GM12878 (cell line): ENCODE results near the gene FAM13C. TPM values are rescaled to one million over a fixed set of nuclear protein-coding genes. Genes with fewer than 3 reads are reported as not detected.

Experiments used
- ATAC-seq: fragments of 200-7000 bp; cut with Tn5 transposase; 3 replicates; pipeline ENCODE4 v1.9.1; 2020; ENCODE audit warnings: mild to moderate bottlenecking, moderate library complexity
- BruUV-seq: library from RNA; stranded (reverse); fragments of 400-500 nt; replicated peaks from 2 replicates; lab custom pipeline; 2021; lab: Mats Ljungman, UMichigan
- CTCF ChIA-PET: fragments of 300-600 bp; sonication (Branson Sonifier 250); formaldehyde crosslinking; extraction: SDS; loops from one replicate; lab custom pipeline; 2021; ENCODE audit warnings: inconsistent platforms; lab: Yijun Ruan, JAX
- POLR2A ChIA-PET: fragments of 350-600 bp; formaldehyde crosslinking; extraction: SDS; loops from one replicate; lab custom pipeline; 2021; ENCODE audit warnings: inconsistent platforms; lab: Charles Lee
- RAD21 ChIA-PET: fragments of 300-600 bp; sonication (Branson Sonifier 250); formaldehyde crosslinking; loops from one replicate; lab custom pipeline; 2023; ENCODE audit warnings: antibody characterized with exemption; ENCODE audit not compliant: unreplicated experiment; lab: Charles Lee
- SMC1A ChIA-PET: fragments of 300-600 bp; sonication (Branson Sonifier 250); formaldehyde crosslinking; loops from one replicate; lab custom pipeline; 2023; ENCODE audit not compliant: unreplicated experiment, uncharacterized antibody; lab: Charles Lee
- DNase-seq: peaks from one replicate; pipeline ENCODE4 v3.0.0-alpha.2; 2011; ENCODE audit warnings: low read depth, low spot score
- FAIRE-seq: peaks from 3 replicates; lab custom pipeline; 2011; peaks lifted over from hg19 to GRCh38; lab: Jason Lieb, UNC
- H2AFZ ChIP-seq: 2 replicates; pipeline ENCODE4 v1.6.0; 2011; ENCODE audit warnings: low read depth, low read length, control low read depth; ENCODE audit not compliant: control insufficient read depth
- H3K27ac ChIP-seq: 2 replicates; pipeline ENCODE4 v1.5.1; 2011; ENCODE audit warnings: control low read depth; ENCODE audit not compliant: control insufficient read depth, insufficient read depth
- H3K27me3 ChIP-seq, 2 experiments: replicated peaks in 1 of 2; 2 replicates each; pipeline versions ENCODE4 v1.6.0 to v1.6.1; 2011; ENCODE audit warnings: low read length in 1 of 2; ENCODE audit not compliant: control insufficient read depth in 2 of 2, insufficient read depth in 2 of 2
- H3K36me3 ChIP-seq, 2 experiments: 2 replicates each; pipeline ENCODE4 v1.5.1; 2011; ENCODE audit warnings: low read length in 1 of 2; ENCODE audit not compliant: control insufficient read depth in 2 of 2, insufficient read depth in 2 of 2
- H3K4me1 ChIP-seq: 2 replicates; pipeline ENCODE4 v1.6.1; 2011; ENCODE audit warnings: mild to moderate bottlenecking, low read length, moderate library complexity, mixed read lengths; ENCODE audit not compliant: control insufficient read depth, insufficient read depth
- H3K4me2 ChIP-seq: 2 replicates; pipeline ENCODE4 v1.6.0; 2011; ENCODE audit warnings: control low read depth; ENCODE audit not compliant: control insufficient read depth, insufficient read depth
- H3K4me3 ChIP-seq: fragments of 200-600 bp; sonication (generic); 2 replicates; pipeline ENCODE4 v1.5.1; 2016
- H3K79me2 ChIP-seq: 2 replicates; pipeline ENCODE4 v1.6.0; 2011; ENCODE audit warnings: low read length; ENCODE audit not compliant: control insufficient read depth, insufficient read depth
- H3K9ac ChIP-seq: 2 replicates; pipeline ENCODE4 v1.8.0; 2011; ENCODE audit warnings: low read length, control low read depth, mixed read lengths; ENCODE audit not compliant: control insufficient read depth, insufficient read depth
- H3K9me3 ChIP-seq: replicated peaks from 3 replicates; pipeline ENCODE4 v1.5.1; 2011; ENCODE audit warnings: mild to moderate bottlenecking, low read length; ENCODE audit not compliant: control insufficient read depth, insufficient read depth
- H4K20me1 ChIP-seq: 2 replicates; pipeline ENCODE4 v1.6.0; 2011; ENCODE audit not compliant: control insufficient read depth, insufficient read depth
- FOXM1 ChIP-seq: IDR thresholded peaks from 2 replicates; pipeline ENCODE4 v1.6.1; 2012; ENCODE audit warnings: low read depth, mild to moderate bottlenecking, inconsistent platforms, low read length, moderate library complexity
- HDAC6 ChIP-seq: fragments of 200-600 bp; sonication (generic); IDR thresholded peaks from one replicate; pipeline ENCODE4 v1.8.0; 2017; ENCODE audit warnings: antibody characterized with exemption; ENCODE audit not compliant: unreplicated experiment
- IKZF2 ChIP-seq, 2 experiments: fragments of 450-650 bp; IDR thresholded peaks; 2 replicates each; pipeline ENCODE4 v1.6.1; 2017; ENCODE audit warnings: mild to moderate bottlenecking in 2 of 2, moderate library complexity in 2 of 2
- JUNB ChIP-seq: IDR thresholded peaks from 2 replicates; pipeline ENCODE4 v1.6.1; 2016; ENCODE audit warnings: antibody characterized with exemption, mild to moderate bottlenecking
- NR2F1 ChIP-seq: fragments of 450-650 bp; conservative IDR thresholded peaks from 2 replicates; pipeline ENCODE4 v1.6.1; 2017; ENCODE audit warnings: mild to moderate bottlenecking
- NRF1 ChIP-seq: conservative IDR thresholded peaks from 2 replicates; pipeline ENCODE4 v1.6.1; 2011; ENCODE audit warnings: mild to moderate bottlenecking, low read depth, low read length, improper control_type of control experiment
- SMC3 ChIP-seq: IDR thresholded peaks from 2 replicates; pipeline ENCODE4 v1.6.1; 2011; ENCODE audit warnings: low read length, improper control_type of control experiment, borderline replicate concordance
- SPI1 ChIP-seq: IDR thresholded peaks from 2 replicates; pipeline ENCODE4 v1.6.1; 2011; ENCODE audit warnings: low read depth, mild to moderate bottlenecking, low read length, moderate library complexity, borderline replicate concordance; ENCODE audit not compliant: insufficient read depth
- TARDBP ChIP-seq: IDR thresholded peaks from 2 replicates; pipeline ENCODE4 v1.6.1; 2016; ENCODE audit warnings: borderline replicate concordance
- WGBS: methylation state at CpG from one replicate; pipeline ENCODE4 v1.1.6; 2016; ENCODE audit warnings: low lambda C conversion rate; ENCODE audit not compliant: insufficient replicate concordance, insufficient coverage; ENCODE audit errors: missing lambda C conversion rate; 5-methylcytosine and 5-hydroxymethylcytosine counted together
- in situ Hi-C: fragments of 300-500 bp; cut with MboI; formaldehyde crosslinking; loops from 9 replicates; pipeline ENCODE4 v1.14.3; 2018; ENCODE audit warnings: mixed read lengths
- intact Hi-C: fragments of 100-400 bp; cut with micrococcal nuclease; formaldehyde crosslinking; loops from one replicate; pipeline ENCODE4 v1.14.2; 2022; ENCODE audit not compliant: unreplicated experiment
- polyA plus RNA-seq, 11 experiments: library from polyadenylated mRNA; depleted of rRNA in 4 of 11; unstranded in 6 of 11; stranded (reverse) in 5 of 11; fragments of >200 nt; fragmentation: Nextera tagmentation in 4 of 11; fragmentation: Illumina TruSeq in 1 of 11; extraction: Ambion mirVana in 4 of 11; extraction: Trizol in 1 of 11; gene quantifications; 1 replicate in 1 of 11; 2 replicates in 10 of 11; pipeline versions ENCODE4 v1.2.1 to v1.2.3, GENCODE V29; 2011 to 2016; ENCODE audit warnings: inconsistent platforms in 2 of 11, missing spikeins in 2 of 11, low read depth in 1 of 11
- total RNA-seq, 4 experiments: library from RNA; depleted of rRNA in 3 of 4; stranded (reverse); fragments of >200 nt in 3 of 4; fragmentation: Illumina TruSeq in 1 of 4; extraction: Trizol in 1 of 4; gene quantifications; 2 replicates each; pipeline versions ENCODE4 v1.2.1 to v1.2.3, GENCODE V29; 2013 to 2021
- TF ChIP-seq, protein P1 (sequence below): IDR thresholded peaks from 2 replicates; pipeline ENCODE4 v1.6.1; 2012; ENCODE audit warnings: low read length, inconsistent platforms
- TF ChIP-seq, protein P2 (sequence below): fragments of 150-350 bp; IDR thresholded peaks from 2 replicates; pipeline ENCODE4 v1.6.1; 2014; ENCODE audit warnings: mild to moderate bottlenecking, low read depth, low read length

The FAM13C gene
- total and polyA plus RNA-seq, 10 of the 15 experiments (the other 5 are each of a cell fraction or from before 2014, with no cell fraction given), result 0.04 to 0.31 (median 0.13) TPM; not detected in 5

DNA sequence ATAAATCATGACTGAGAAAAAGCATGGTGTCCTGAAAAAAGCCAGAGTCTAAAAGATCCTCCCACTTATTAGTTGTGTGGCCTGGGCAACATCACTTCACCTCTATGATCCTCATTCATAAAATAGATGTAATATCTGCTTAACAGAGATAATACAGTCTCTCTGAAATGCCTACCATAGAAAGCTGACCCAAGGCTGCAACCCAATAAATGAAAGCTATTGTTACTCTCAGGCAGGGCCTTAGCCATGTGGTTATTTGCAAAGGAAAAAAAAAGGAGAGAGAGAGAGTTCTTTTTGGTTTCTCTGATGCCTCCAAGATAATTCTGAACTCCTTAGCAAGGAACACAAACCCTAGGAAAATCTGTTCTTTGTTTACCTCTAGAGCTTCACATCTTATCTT is 7.9 kb downstream of the FAM13C start (continued):
- TF ChIP-seq SPI1 (no peak), NRF1 (no peak), HDAC6 (no peak)
- TF ChIP-seq, protein P1, sequence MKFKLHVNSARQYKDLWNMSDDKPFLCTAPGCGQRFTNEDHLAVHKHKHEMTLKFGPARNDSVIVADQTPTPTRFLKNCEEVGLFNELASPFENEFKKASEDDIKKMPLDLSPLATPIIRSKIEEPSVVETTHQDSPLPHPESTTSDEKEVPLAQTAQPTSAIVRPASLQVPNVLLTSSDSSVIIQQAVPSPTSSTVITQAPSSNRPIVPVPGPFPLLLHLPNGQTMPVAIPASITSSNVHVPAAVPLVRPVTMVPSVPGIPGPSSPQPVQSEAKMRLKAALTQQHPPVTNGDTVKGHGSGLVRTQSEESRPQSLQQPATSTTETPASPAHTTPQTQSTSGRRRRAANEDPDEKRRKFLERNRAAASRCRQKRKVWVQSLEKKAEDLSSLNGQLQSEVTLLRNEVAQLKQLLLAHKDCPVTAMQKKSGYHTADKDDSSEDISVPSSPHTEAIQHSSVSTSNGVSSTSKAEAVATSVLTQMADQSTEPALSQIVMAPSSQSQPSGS, result no peak

DNA sequence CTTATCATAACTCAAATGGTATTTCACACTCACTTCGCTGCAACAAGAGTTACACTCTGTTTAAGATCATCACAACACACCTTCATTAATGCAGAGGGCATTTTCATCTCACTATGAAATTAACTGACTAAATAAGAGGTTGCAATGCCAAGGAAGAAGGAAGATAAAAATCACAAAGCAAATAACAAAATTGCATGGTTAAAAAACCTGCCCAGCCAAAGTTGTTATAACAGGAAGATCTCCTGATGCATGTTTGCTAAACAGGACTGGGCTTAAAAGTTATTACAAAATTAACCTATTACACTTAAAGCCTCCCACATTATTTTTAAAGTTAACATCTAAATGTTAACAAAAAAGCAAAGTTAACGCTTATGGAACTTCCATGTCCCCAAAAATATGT is 11.8 kb downstream of the FAM13C start:
- Histone ChIP-seq H3K4me1 (no peaks in the 10 kb centered on the region), H3K27me3 (peaks cover 0 to 1% of the 10 kb centered on the region in 2 experiments; a peak in 2 of 4 replicates), H3K4me3 (no peak overlapping the region), H3K36me3 (no peaks in the 10 kb centered on the region), H3K79me2 (no peaks in the 10 kb centered on the region), H3K9ac (no peak overlapping the region), H3K4me2 (no peak overlapping the region), H3K27ac (no peak overlapping the region), H2AFZ (no peak overlapping the region), H3K9me3 (no peaks in the 10 kb centered on the region), H4K20me1 (no peaks in the 10 kb centered on the region)
- BruUV-seq, result no TSS peak
- ChIA-PET RAD21 (no interaction called here), SMC1A (no interaction called here), CTCF (no interaction called here), POLR2A (no interaction called here)
- in situ Hi-C loops (no loop called here), intact Hi-C loops (no loop called here)
- ATAC-seq, result no peak
- FAIRE-seq, result no peak
- TF ChIP-seq, protein P2, sequence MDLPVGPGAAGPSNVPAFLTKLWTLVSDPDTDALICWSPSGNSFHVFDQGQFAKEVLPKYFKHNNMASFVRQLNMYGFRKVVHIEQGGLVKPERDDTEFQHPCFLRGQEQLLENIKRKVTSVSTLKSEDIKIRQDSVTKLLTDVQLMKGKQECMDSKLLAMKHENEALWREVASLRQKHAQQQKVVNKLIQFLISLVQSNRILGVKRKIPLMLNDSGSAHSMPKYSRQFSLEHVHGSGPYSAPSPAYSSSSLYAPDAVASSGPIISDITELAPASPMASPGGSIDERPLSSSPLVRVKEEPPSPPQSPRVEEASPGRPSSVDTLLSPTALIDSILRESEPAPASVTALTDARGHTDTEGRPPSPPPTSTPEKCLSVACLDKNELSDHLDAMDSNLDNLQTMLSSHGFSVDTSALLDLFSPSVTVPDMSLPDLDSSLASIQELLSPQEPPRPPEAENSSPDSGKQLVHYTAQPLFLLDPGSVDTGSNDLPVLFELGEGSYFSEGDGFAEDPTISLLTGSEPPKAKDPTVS, result no peak
- TF ChIP-seq FOXM1, result no peak
- TF ChIP-seq SMC3, result no peak
- TF ChIP-seq IKZF2 (IDR thresholded peaks at IDR 0.05), result no peak
- no peak for TF ChIP-seq TARDBP
- TF ChIP-seq NR2F1, result no peak
- TF ChIP-seq JUNB, result no peak
- WGBS, result 55% methylated on average over 2 of the region's 2 CpGs
- no peak for DNase-seq
